HEK293 (cell line): ENCODE data around the gene PDZRN4.

ENCODE experiments used
- CTCF ChIA-PET: fragments of 350-600 bp; formaldehyde crosslinking; extraction: SDS; loops from one replicate; lab custom pipeline; 2021; ENCODE audit warnings: antibody characterized with exemption; lab: Yijun Ruan, JAX
- POLR2A ChIA-PET: fragments of 300-600 bp; formaldehyde crosslinking; extraction: SDS; loops from one replicate; lab custom pipeline; 2020; ENCODE audit warnings: antibody characterized with exemption, inconsistent platforms; lab: Yijun Ruan, JAX
- H3K27ac ChIP-seq: fragments of 200-500 bp; sonication (Bioruptor generic); 2 replicates; pipeline ENCODE4 v1.5.1; 2014; ENCODE audit warnings: low read depth, low read length, control low read depth, inconsistent platforms; ENCODE audit errors: extremely low read depth
- H3K36me3 ChIP-seq, 2 experiments: fragments of 200-500 bp in 1 of 2; sonication (Bioruptor generic) in 1 of 2; 1 replicate in 1 of 2; 2 replicates in 1 of 2; pipeline ENCODE4 v1.5.1; 2014 to 2017; ENCODE audit warnings: inconsistent platforms in 2 of 2, low read length in 2 of 2; ENCODE audit not compliant: control insufficient read depth in 2 of 2, insufficient read depth in 1 of 2
- H3K4me1 ChIP-seq: fragments of 200-500 bp; sonication (Bioruptor generic); 2 replicates; pipeline ENCODE4 v1.5.1; 2014; ENCODE audit warnings: mild to moderate bottlenecking, low read length, inconsistent platforms; ENCODE audit not compliant: control insufficient read depth, insufficient read depth
- H3K4me3 ChIP-seq: 2 replicates; pipeline ENCODE4 v1.5.1; 2011; ENCODE audit warnings: low read depth, mild to moderate bottlenecking, control low read depth, low read length, moderate library complexity
- H3K9me3 ChIP-seq: fragments of 200-500 bp; sonication (Bioruptor generic); 2 replicates; pipeline ENCODE4 v1.5.1; 2014; ENCODE audit warnings: low read depth, low read length, inconsistent platforms; ENCODE audit not compliant: control insufficient read depth, insufficient read depth
- BCL11B ChIP-seq: fragments of 450-650 bp; formaldehyde crosslinking; IDR thresholded peaks from 2 replicates; pipeline ENCODE4 v1.5.1; 2016; ENCODE audit warnings: low read depth, missing biosample characterization, missing genetic modification characterization
- EGR2 ChIP-seq: fragments of 450-650 bp; formaldehyde crosslinking; IDR thresholded peaks from 2 replicates; pipeline ENCODE4 v1.5.1; 2016; ENCODE audit warnings: low read depth, missing biosample characterization, missing genetic modification characterization
- MYNN ChIP-seq: fragments of 450-650 bp; formaldehyde crosslinking; IDR thresholded peaks from 2 replicates; pipeline ENCODE4 v1.5.1; 2016; ENCODE audit warnings: missing biosample characterization, missing genetic modification characterization, borderline replicate concordance
- SCRT1 ChIP-seq: fragments of 450-650 bp; formaldehyde crosslinking; IDR thresholded peaks from 2 replicates; pipeline ENCODE4 v1.5.1; 2016; ENCODE audit warnings: missing biosample characterization, missing genetic modification characterization, borderline replicate concordance
- SETDB1 ChIP-seq: IDR thresholded peaks from one replicate; pipeline ENCODE4 v1.6.1; 2017; ENCODE audit warnings: mild to moderate bottlenecking, low read length, moderate library complexity, mixed read lengths; ENCODE audit not compliant: insufficient read length
- ZBTB48 ChIP-seq: fragments of 450-650 bp; formaldehyde crosslinking; IDR thresholded peaks from 2 replicates; pipeline ENCODE4 v1.5.1; 2016; ENCODE audit warnings: missing biosample characterization, missing genetic modification characterization
- ZNF133 ChIP-seq: fragments of 450-650 bp; formaldehyde crosslinking; IDR thresholded peaks from 2 replicates; pipeline ENCODE4 v1.5.1; 2016; ENCODE audit warnings: missing biosample characterization, missing genetic modification characterization
- ZNF19 ChIP-seq: fragments of 450-650 bp; formaldehyde crosslinking; IDR thresholded peaks from 2 replicates; pipeline ENCODE4; 2016; ENCODE audit warnings: missing biosample characterization, missing genetic modification characterization, low read depth
- ZNF510 ChIP-seq: fragments of 450-650 bp; formaldehyde crosslinking; IDR thresholded peaks from 2 replicates; pipeline ENCODE4 v1.5.1; 2018; ENCODE audit warnings: mild to moderate bottlenecking, missing genetic modification characterization, missing biosample characterization; ENCODE audit not compliant: insufficient replicate concordance
- ZNF530 ChIP-seq: fragments of 450-650 bp; formaldehyde crosslinking; IDR thresholded peaks from 2 replicates; pipeline ENCODE4 v1.5.1; 2016; ENCODE audit warnings: low read depth, missing biosample characterization, missing genetic modification characterization
- ZNF629 ChIP-seq: fragments of 450-650 bp; formaldehyde crosslinking; IDR thresholded peaks from 2 replicates; pipeline ENCODE4 v1.5.1; 2017; ENCODE audit warnings: missing biosample characterization, missing genetic modification characterization
- ZSCAN23 ChIP-seq: fragments of 450-650 bp; formaldehyde crosslinking; IDR thresholded peaks from 2 replicates; pipeline ENCODE4 v1.5.1; 2016; ENCODE audit warnings: missing biosample characterization, missing genetic modification characterization
- TF ChIP-seq, protein P1 (sequence below): fragments of 450-650 bp; formaldehyde crosslinking; IDR thresholded peaks from 2 replicates; pipeline ENCODE4 v1.5.1; 2016; ENCODE audit warnings: missing biosample characterization, missing genetic modification characterization
- TF ChIP-seq, protein P2 (sequence below): fragments of 450-650 bp; formaldehyde crosslinking; IDR thresholded peaks from 2 replicates; pipeline ENCODE4 v1.5.1; 2017; ENCODE audit warnings: missing biosample characterization, missing genetic modification characterization
- TF ChIP-seq, protein P3 (sequence below): fragments of 450-650 bp; formaldehyde crosslinking; conservative IDR thresholded peaks from 2 replicates; pipeline ENCODE4 v1.5.1; 2016; ENCODE audit warnings: low read depth, missing biosample characterization, missing genetic modification characterization
- TF ChIP-seq, protein P4 (sequence below): fragments of 450-650 bp; formaldehyde crosslinking; IDR thresholded peaks from 2 replicates; pipeline ENCODE4 v1.5.1; 2016; ENCODE audit warnings: missing biosample characterization, missing genetic modification characterization, borderline replicate concordance
- TF ChIP-seq, protein P5 (sequence below): fragments of 450-650 bp; formaldehyde crosslinking; IDR thresholded peaks from 2 replicates; pipeline ENCODE4 v1.5.1; 2017; ENCODE audit warnings: missing biosample characterization, missing genetic modification characterization

Gene PDZRN4

DNA sequence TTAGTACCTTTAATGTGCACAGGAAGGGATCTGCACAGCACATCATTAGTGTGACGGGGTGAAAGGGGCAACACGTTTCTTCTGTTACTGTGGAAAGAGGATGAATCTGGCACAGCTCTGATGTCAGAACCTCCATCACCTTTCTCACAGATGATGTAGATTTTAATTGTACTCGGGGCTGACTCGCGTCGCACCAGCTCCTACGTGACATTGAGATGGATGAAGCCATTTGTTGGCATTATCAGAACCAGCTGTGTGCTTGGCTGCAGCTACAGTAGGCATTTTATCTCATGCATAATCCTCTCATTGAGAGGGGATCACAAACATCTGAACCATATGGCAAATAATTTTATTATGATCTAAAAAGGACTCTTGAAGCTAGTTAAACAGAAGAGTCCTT, 173.6 kb downstream of the PDZRN4 start (continued):
- TF ChIP-seq, protein P1, sequence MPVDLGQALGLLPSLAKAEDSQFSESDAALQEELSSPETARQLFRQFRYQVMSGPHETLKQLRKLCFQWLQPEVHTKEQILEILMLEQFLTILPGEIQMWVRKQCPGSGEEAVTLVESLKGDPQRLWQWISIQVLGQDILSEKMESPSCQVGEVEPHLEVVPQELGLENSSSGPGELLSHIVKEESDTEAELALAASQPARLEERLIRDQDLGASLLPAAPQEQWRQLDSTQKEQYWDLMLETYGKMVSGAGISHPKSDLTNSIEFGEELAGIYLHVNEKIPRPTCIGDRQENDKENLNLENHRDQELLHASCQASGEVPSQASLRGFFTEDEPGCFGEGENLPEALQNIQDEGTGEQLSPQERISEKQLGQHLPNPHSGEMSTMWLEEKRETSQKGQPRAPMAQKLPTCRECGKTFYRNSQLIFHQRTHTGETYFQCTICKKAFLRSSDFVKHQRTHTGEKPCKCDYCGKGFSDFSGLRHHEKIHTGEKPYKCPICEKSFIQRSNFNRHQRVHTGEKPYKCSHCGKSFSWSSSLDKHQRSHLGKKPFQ (tag by site-specific recombination), result no peak
- no peak for TF ChIP-seq ZNF510

DNA sequence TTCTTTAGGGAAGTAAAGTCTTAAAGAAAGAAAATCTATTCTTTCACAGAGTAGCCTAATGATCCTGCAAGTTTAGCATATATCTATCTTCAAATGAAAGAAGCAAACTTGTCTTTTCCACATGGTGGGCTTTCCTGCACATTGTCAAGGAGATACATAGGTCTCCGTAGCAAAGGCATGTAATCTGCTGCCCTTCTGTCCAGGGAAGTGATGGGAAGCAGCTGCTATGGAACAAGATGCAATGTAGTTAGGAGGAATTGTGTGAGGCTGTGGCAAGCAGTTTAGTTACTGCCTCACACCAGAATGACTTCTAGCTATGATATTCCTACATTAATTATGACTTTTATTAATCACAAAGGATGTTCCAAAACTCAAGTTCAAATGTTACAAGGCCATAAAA, 174.4 kb downstream of the PDZRN4 start:
- H3K27ac ChIP-seq, result no peak overlapping the region
- CTCF ChIA-PET, result no interaction called here

More for the DNA sequence above, 174.4 kb downstream of the PDZRN4 start:
- peaks cover 15% of the 10 kb centered on the region for H3K4me1 ChIP-seq
- no peaks in the 10 kb centered on the region for H3K9me3 ChIP-seq
- POLR2A ChIA-PET, result no interaction called here
- H3K36me3 ChIP-seq, result no peaks in the 10 kb centered on the region
- H3K4me3 ChIP-seq, result no peak overlapping the region
- TF ChIP-seq SETDB1 (no peak), EGR2 (tag by site-specific recombination) (no peak), ZNF133 (tag by site-specific recombination) (no peak), ZSCAN23 (no peak), ZNF19 (no peak), MYNN (tag by site-specific recombination) (no peak), ZBTB48 (tag by site-specific recombination) (no peak), ZNF510 (no peak), SCRT1 (tag by site-specific recombination) (no peak), ZNF530 (tag by site-specific recombination) (no peak), BCL11B (no peak), ZNF629 (tag by site-specific recombination) (no peak)
- TF ChIP-seq, protein P2, sequence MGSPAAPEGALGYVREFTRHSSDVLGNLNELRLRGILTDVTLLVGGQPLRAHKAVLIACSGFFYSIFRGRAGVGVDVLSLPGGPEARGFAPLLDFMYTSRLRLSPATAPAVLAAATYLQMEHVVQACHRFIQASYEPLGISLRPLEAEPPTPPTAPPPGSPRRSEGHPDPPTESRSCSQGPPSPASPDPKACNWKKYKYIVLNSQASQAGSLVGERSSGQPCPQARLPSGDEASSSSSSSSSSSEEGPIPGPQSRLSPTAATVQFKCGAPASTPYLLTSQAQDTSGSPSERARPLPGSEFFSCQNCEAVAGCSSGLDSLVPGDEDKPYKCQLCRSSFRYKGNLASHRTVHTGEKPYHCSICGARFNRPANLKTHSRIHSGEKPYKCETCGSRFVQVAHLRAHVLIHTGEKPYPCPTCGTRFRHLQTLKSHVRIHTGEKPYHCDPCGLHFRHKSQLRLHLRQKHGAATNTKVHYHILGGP (tag by site-specific recombination), result no peak
- TF ChIP-seq, protein P3, sequence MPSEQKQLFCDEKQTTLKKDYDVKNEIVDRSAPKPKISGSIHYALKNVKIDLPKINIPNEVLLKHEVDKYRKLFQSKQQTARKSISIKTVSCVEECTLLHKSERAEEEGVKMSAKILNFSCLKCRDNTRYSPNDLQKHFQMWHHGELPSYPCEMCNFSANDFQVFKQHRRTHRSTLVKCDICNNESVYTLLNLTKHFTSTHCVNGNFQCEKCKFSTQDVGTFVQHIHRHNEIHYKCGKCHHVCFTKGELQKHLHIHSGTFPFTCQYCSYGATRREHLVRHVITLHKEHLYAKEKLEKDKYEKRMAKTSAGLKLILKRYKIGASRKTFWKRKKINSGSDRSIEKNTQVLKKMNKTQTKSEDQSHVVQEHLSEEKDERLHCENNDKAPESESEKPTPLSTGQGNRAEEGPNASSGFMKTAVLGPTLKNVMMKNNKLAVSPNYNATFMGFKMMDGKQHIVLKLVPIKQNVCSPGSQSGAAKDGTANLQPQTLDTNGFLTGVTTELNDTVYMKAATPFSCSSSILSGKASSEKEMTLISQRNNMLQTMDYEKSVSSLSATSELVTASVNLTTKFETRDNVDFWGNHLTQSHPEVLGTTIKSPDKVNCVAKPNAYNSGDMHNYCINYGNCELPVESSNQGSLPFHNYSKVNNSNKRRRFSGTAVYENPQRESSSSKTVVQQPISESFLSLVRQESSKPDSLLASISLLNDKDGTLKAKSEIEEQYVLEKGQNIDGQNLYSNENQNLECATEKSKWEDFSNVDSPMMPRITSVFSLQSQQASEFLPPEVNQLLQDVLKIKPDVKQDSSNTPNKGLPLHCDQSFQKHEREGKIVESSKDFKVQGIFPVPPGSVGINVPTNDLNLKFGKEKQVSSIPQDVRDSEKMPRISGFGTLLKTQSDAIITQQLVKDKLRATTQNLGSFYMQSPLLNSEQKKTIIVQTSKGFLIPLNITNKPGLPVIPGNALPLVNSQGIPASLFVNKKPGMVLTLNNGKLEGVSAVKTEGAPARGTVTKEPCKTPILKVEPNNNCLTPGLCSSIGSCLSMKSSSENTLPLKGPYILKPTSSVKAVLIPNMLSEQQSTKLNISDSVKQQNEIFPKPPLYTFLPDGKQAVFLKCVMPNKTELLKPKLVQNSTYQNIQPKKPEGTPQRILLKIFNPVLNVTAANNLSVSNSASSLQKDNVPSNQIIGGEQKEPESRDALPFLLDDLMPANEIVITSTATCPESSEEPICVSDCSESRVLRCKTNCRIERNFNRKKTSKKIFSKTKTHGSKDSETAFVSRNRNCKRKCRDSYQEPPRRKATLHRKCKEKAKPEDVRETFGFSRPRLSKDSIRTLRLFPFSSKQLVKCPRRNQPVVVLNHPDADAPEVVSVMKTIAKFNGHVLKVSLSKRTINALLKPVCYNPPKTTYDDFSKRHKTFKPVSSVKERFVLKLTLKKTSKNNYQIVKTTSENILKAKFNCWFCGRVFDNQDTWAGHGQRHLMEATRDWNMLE, result no peak
- TF ChIP-seq, protein P4, sequence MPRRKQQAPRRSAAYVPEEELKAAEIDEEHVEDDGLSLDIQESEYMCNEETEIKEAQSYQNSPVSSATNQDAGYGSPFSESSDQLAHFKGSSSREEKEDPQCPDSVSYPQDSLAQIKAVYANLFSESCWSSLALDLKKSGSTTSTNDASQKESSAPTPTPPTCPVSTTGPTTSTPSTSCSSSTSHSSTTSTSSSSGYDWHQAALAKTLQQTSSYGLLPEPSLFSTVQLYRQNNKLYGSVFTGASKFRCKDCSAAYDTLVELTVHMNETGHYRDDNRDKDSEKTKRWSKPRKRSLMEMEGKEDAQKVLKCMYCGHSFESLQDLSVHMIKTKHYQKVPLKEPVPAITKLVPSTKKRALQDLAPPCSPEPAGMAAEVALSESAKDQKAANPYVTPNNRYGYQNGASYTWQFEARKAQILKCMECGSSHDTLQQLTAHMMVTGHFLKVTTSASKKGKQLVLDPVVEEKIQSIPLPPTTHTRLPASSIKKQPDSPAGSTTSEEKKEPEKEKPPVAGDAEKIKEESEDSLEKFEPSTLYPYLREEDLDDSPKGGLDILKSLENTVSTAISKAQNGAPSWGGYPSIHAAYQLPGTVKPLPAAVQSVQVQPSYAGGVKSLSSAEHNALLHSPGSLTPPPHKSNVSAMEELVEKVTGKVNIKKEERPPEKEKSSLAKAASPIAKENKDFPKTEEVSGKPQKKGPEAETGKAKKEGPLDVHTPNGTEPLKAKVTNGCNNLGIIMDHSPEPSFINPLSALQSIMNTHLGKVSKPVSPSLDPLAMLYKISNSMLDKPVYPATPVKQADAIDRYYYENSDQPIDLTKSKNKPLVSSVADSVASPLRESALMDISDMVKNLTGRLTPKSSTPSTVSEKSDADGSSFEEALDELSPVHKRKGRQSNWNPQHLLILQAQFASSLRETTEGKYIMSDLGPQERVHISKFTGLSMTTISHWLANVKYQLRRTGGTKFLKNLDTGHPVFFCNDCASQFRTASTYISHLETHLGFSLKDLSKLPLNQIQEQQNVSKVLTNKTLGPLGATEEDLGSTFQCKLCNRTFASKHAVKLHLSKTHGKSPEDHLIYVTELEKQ (tag by site-specific recombination), result no peak
- TF ChIP-seq, protein P1 (tag by site-specific recombination), result no peak
- TF ChIP-seq, protein P5, sequence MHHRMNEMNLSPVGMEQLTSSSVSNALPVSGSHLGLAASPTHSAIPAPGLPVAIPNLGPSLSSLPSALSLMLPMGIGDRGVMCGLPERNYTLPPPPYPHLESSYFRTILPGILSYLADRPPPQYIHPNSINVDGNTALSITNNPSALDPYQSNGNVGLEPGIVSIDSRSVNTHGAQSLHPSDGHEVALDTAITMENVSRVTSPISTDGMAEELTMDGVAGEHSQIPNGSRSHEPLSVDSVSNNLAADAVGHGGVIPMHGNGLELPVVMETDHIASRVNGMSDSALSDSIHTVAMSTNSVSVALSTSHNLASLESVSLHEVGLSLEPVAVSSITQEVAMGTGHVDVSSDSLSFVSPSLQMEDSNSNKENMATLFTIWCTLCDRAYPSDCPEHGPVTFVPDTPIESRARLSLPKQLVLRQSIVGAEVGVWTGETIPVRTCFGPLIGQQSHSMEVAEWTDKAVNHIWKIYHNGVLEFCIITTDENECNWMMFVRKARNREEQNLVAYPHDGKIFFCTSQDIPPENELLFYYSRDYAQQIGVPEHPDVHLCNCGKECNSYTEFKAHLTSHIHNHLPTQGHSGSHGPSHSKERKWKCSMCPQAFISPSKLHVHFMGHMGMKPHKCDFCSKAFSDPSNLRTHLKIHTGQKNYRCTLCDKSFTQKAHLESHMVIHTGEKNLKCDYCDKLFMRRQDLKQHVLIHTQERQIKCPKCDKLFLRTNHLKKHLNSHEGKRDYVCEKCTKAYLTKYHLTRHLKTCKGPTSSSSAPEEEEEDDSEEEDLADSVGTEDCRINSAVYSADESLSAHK, result no peak
